KMS-11 (cell line): Measurements from ENCODE around the gene SPEM2.

Experiments
- H2AFZ ChIP-seq: fragments of 200-600 bp; sonication (generic); 2 replicates; pipeline ENCODE4 v1.6.1; 2016; ENCODE audit warnings: antibody characterized with exemption, mixed run types, low read depth
- H3K27ac ChIP-seq: fragments of 200-600 bp; sonication (generic); 2 replicates; pipeline ENCODE4 v1.6.1; 2016; ENCODE audit warnings: mild to moderate bottlenecking, mixed run types
- H3K27me3 ChIP-seq: fragments of 200-600 bp; sonication (generic); 2 replicates; pipeline ENCODE4 v1.6.1; 2017; ENCODE audit warnings: mild to moderate bottlenecking, low read depth, mixed run types, moderate library complexity; ENCODE audit not compliant: insufficient read depth
- H3K36me3 ChIP-seq: fragments of 200-600 bp; sonication (generic); 2 replicates; pipeline ENCODE4 v1.6.1; 2017; ENCODE audit warnings: mild to moderate bottlenecking, mixed run types; ENCODE audit not compliant: insufficient read depth
- H3K4me1 ChIP-seq: fragments of 200-600 bp; sonication (generic); 2 replicates; pipeline ENCODE4 v1.6.1; 2016; ENCODE audit warnings: mild to moderate bottlenecking, low read depth, mixed run types; ENCODE audit not compliant: poor library complexity, severe bottlenecking
- H3K4me2 ChIP-seq: fragments of 200-600 bp; sonication (generic); 2 replicates; pipeline ENCODE4 v1.7.0; 2016; ENCODE audit warnings: mild to moderate bottlenecking, mixed run types
- H3K4me3 ChIP-seq: fragments of 200-600 bp; sonication (generic); IDR thresholded peaks from 2 replicates; pipeline ENCODE4 v1.6.1; 2017; ENCODE audit warnings: low read depth, low read length, mixed read lengths; ENCODE audit not compliant: insufficient read depth
- H3K79me2 ChIP-seq: fragments of 200-600 bp; sonication (generic); 2 replicates; pipeline ENCODE4 v1.6.1; 2016; ENCODE audit warnings: low read depth, mixed run types; ENCODE audit not compliant: insufficient read depth
- H3K9ac ChIP-seq: fragments of 200-600 bp; sonication (generic); 2 replicates; pipeline ENCODE4 v1.6.1; 2016; ENCODE audit warnings: mild to moderate bottlenecking, mixed run types
- H4K20me1 ChIP-seq: fragments of 200-600 bp; sonication (generic); 2 replicates; pipeline ENCODE4 v1.6.1; 2016; ENCODE audit warnings: mild to moderate bottlenecking, mixed run types; ENCODE audit not compliant: insufficient read depth
- TF ChIP-seq, protein P1 (sequence below): fragments of 200-600 bp; sonication (generic); conservative IDR thresholded peaks from 2 replicates; pipeline ENCODE4 v1.6.1; 2017; ENCODE audit warnings: low read depth, mild to moderate bottlenecking, antibody characterized with exemption, low read length, moderate library complexity, mixed read lengths

SPEM2 gene

DNA sequence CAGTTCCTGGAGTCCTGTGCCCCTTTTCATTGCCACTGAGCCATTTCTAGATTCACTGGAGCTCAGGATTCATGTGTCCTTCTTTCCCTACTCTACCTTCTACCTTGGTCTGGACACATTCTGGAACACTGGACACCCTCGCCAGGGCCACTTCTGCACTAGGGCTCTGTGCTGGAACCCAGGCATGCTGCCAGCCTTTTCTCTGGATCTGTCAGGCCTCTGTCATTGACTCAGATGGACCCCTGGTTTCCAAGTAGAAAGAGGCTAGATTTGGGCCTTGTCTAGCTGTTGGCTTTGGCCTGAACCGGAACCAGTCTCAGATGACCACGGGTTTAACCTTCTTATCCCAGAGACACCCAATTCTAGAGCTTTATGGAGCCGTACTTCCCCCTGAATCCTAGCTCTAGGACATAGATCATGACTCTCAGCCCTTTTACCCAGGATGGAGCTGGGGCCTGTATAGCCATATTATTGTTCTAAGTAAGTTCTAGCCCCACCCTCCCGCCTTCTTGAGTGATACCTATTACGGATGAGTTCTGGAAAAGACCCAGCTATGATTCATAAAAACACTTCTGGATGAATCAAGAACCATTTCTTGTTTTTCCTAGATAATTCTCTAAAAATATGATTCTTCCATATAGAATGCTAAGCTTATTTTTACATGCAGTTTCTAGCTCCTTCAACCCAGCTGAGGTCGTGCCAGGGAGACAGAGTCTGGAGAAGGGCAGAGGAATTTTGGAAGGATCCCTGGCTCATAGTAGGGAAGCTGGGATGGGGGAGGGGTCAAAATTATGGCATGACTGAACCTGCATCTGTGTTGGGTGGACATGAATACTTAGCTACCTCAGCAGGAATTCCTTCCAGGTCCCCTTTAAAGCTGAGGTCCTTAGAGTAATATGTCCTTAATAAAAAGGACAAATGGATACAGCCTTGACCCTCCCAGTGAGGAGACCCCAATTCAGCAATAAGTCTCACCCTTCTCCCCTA lies 18.4 kb downstream of the SPEM2 start:
- Histone ChIP-seq H3K4me2 (no peak overlapping the region), H3K36me3 (no peaks in the 10 kb centered on the region), H4K20me1 (no peaks in the 10 kb centered on the region), H3K27me3 (no peaks in the 10 kb centered on the region; the same call in 1 of the 2 replicates), H3K4me3 (no peak overlapping the region), H3K79me2 (no peaks in the 10 kb centered on the region), H3K4me1 (no peaks in the 10 kb centered on the region), H3K27ac (no peak overlapping the region), H3K9ac (no peak overlapping the region), H2AFZ (no peak overlapping the region)
- TF ChIP-seq, protein P1, sequence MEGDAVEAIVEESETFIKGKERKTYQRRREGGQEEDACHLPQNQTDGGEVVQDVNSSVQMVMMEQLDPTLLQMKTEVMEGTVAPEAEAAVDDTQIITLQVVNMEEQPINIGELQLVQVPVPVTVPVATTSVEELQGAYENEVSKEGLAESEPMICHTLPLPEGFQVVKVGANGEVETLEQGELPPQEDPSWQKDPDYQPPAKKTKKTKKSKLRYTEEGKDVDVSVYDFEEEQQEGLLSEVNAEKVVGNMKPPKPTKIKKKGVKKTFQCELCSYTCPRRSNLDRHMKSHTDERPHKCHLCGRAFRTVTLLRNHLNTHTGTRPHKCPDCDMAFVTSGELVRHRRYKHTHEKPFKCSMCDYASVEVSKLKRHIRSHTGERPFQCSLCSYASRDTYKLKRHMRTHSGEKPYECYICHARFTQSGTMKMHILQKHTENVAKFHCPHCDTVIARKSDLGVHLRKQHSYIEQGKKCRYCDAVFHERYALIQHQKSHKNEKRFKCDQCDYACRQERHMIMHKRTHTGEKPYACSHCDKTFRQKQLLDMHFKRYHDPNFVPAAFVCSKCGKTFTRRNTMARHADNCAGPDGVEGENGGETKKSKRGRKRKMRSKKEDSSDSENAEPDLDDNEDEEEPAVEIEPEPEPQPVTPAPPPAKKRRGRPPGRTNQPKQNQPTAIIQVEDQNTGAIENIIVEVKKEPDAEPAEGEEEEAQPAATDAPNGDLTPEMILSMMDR: no peak

DNA sequence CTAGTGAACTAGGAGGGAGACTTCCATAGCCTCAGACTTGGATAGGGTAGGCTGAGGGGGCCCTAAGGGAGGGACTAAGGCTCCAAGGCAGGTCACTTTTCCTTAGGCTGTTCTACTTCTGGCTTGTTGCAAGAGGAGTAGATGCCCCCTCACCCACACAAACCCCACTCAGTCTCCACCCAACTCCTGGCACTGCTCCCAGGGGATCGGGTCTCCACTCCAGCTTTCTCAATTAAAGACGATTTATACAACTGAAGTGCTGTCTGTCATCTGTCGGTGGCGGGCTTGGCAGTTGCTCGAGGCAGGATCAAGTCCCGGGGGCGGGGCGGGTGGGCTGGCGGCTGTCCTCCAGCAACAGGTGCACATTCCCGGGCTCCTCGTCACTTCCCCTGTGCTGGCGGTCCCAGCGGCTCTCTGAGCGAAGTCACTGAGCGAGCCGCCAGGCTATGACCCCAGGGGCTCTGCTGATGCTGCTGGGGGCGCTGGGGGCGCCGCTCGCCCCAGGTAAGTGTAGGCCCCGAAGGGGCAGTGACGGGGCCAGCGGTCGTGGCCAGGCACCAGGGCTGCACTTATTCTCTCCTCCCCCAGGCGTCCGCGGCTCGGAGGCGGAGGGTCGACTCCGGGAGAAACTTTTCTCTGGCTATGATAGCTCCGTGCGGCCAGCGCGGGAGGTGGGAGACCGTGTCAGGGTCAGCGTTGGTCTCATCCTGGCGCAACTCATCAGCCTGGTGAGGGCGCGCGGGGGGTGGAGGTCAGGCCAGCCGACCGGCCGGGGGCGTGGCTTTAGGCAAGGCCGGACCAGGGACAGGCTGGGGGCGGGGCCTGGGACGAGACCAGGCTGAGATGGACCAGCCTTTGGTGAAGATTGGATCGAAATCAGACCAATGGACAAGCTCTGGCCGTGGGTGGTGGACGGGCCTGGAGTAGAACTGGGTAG lies 19.5 kb downstream of the SPEM2 start, which contains the start of gene CHRNB1:
TSS of gene CHRNB1 (plus strand) at position 380 of the 937 bp plus-strand sequence. CDS start at position 447, 67 bp downstream.
- H3K4me3 ChIP-seq: no peak within 1 kb of the TSS
- no peak within 1 kb of the TSS for H3K9ac ChIP-seq
- no peaks in the 10 kb centered on the region for H3K36me3 ChIP-seq
- H3K4me1 ChIP-seq: no peaks in the 10 kb centered on the region
- H3K27ac ChIP-seq: no peak within 1 kb of the TSS
- no peaks in the 10 kb centered on the region for H3K79me2 ChIP-seq
- TF ChIP-seq, protein P1: no peak
- no peaks in the 10 kb centered on the region; the same call in 1 of the 2 replicates for H3K27me3 ChIP-seq
- no peaks in the 10 kb centered on the region for H4K20me1 ChIP-seq
- H2AFZ ChIP-seq: no peak within 1 kb of the TSS
- no peak within 1 kb of the TSS for H3K4me2 ChIP-seq

DNA sequence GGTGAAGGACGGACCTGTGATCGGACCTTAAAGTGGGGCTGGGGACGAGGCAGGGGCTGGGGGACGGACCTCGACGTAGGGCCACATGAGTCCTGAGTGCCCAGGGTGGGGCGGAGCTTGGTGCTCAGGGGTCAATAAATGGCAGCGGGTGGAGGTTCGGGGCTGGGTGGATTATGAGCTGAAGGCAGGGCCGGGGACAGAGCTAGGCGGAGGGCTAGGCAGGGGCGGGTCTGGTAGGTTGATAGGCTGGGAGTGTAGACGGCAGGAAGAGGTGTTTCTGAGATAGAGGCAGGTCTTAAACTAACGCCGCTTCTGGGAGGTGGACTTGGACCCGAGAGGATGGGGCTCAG lies 20.2 kb downstream of the SPEM2 start:
- Histone ChIP-seq H3K4me1 (no peaks in the 10 kb centered on the region), H3K4me3 (no peak overlapping the region), H3K9ac (no peak overlapping the region), H3K79me2 (no peaks in the 10 kb centered on the region), H2AFZ (no peak overlapping the region), H3K27ac (no peak overlapping the region), H3K4me2 (no peak overlapping the region), H3K27me3 (no peaks in the 10 kb centered on the region; the same call in 1 of the 2 replicates), H3K36me3 (no peaks in the 10 kb centered on the region), H4K20me1 (no peaks in the 10 kb centered on the region)
- TF ChIP-seq, protein P1: no peak

DNA sequence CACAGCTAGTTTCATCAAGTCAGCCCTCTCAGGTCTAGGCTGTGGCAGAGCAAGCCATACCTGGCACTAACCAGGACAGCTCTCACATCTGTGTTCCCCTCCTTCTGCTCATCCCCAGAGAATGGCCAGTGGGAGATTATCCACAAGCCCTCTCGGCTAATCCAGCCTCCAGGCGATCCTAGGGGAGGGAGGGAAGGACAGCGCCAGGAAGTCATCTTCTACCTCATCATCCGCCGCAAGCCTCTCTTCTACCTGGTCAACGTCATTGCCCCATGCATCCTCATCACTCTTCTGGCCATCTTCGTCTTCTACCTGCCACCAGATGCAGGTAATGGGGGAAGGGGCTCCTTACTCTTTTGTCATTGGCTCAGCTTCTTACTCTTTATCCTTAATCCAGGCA lies 23.0 kb downstream of the SPEM2 start:
- Histone ChIP-seq H4K20me1 (no peaks in the 10 kb centered on the region), H3K9ac (no peak overlapping the region), H3K79me2 (no peaks in the 10 kb centered on the region), H3K36me3 (no peaks in the 10 kb centered on the region), H3K27me3 (no peaks in the 10 kb centered on the region; the same call in 1 of the 2 replicates), H2AFZ (no peak overlapping the region), H3K27ac (no peak overlapping the region), H3K4me2 (no peak overlapping the region), H3K4me3 (no peak overlapping the region), H3K4me1 (no peaks in the 10 kb centered on the region)
- TF ChIP-seq, protein P1: no peak
